HepG2 (cell line): ENCODE results near the gene NDE1. TPM values are rescaled to one million over a fixed set of nuclear protein-coding genes. Genes with fewer than 3 reads are reported as not detected.

Experiments used
- ARNTL ChIP-seq: sonication (generic); formaldehyde crosslinking; IDR thresholded peaks from 2 replicates; pipeline ENCODE4 v1.4.0; 2020; ENCODE audit warnings: mild to moderate bottlenecking, missing genetic modification reagents
- CEBPZ ChIP-seq: IDR thresholded peaks from 2 replicates; pipeline ENCODE4 v1.6.1; 2012; ENCODE audit warnings: low read length, improper control_type of control experiment
- CHD4 ChIP-seq: fragments of 200-600 bp; sonication (generic); IDR thresholded peaks from 2 replicates; pipeline ENCODE4 v1.7.0; 2017; ENCODE audit warnings: mild to moderate bottlenecking, low read length, borderline replicate concordance
- FIP1L1 ChIP-seq: fragments of 200-400 bp; formaldehyde crosslinking; IDR thresholded peaks from 2 replicates; pipeline ENCODE4 v1.6.1; 2018; ENCODE audit warnings: low read depth, mild to moderate bottlenecking, low read length, moderate library complexity, borderline replicate concordance; ENCODE audit not compliant: insufficient read depth
- HOXA9 ChIP-seq: sonication (generic); formaldehyde crosslinking; IDR thresholded peaks from 2 replicates; pipeline ENCODE4 v1.8.1; 2022; ENCODE audit warnings: missing genetic modification reagents, mild to moderate bottlenecking, moderate library complexity, borderline replicate concordance
- KDM5A ChIP-seq: fragments of 200-600 bp; sonication (generic); IDR thresholded peaks from 2 replicates; pipeline ENCODE4 v1.7.0; 2018; ENCODE audit warnings: antibody characterized with exemption, mild to moderate bottlenecking, low read length, borderline replicate concordance
- MAFK ChIP-seq, 2 experiments: IDR thresholded peaks in 1 of 2; conservative IDR thresholded peaks in 1 of 2; 2 replicates each; pipeline ENCODE4 v1.6.1; 2011; ENCODE audit warnings: improper control_type of control experiment in 2 of 2, low read length in 2 of 2
- MEIS1 ChIP-seq: sonication (generic); formaldehyde crosslinking; IDR thresholded peaks from 2 replicates; pipeline ENCODE4 v1.9.0; 2021; ENCODE audit warnings: mild to moderate bottlenecking, missing genetic modification reagents, moderate library complexity, borderline replicate concordance
- NKX3-1 ChIP-seq: sonication (generic); formaldehyde crosslinking; IDR thresholded peaks from 2 replicates; pipeline ENCODE4 v1.5.0; 2020; ENCODE audit warnings: missing genetic modification reagents
- ZNF503 ChIP-seq: sonication (generic); formaldehyde crosslinking; IDR thresholded peaks from 2 replicates; pipeline ENCODE4 v1.4.0; 2020; ENCODE audit warnings: missing genetic modification reagents
- polyA plus RNA-seq, 8 experiments: library from polyadenylated mRNA; depleted of rRNA in 3 of 8; stranded (reverse) in 7 of 8; unstranded in 1 of 8; fragments of >200 nt; fragmentation: Illumina TruSeq in 4 of 8; extraction: Trizol in 4 of 8; gene quantifications; 2 replicates each; pipeline versions ENCODE4 v1.2.1 to v1.2.3, GENCODE V29; 2011 to 2016; ENCODE audit warnings: low read depth in 4 of 8, missing spikeins in 1 of 8, mixed read lengths in 1 of 8; ENCODE audit not compliant: insufficient read depth in 1 of 8
- total RNA-seq, 5 experiments: library from RNA; depleted of rRNA; stranded (reverse); fragments of >200 nt; fragmentation: Illumina TruSeq; extraction: Trizol; gene quantifications; 2 replicates each; pipeline ENCODE4 v1.2.3, GENCODE V29; 2016; ENCODE audit warnings: low read depth in 1 of 5
- TF ChIP-seq, protein P1 (sequence below): sonication (generic); formaldehyde crosslinking; IDR thresholded peaks from 2 replicates; pipeline ENCODE4 v1.9.0; 2021; ENCODE audit warnings: missing genetic modification reagents, mild to moderate bottlenecking, borderline replicate concordance
- TF ChIP-seq, protein P2 (sequence below): IDR thresholded peaks from 2 replicates; pipeline ENCODE4 v1.6.1; 2016
- TF ChIP-seq, protein P3 (sequence below): sonication (generic); formaldehyde crosslinking; IDR thresholded peaks from 2 replicates; pipeline ENCODE4 v1.4.0; 2020; ENCODE audit warnings: mild to moderate bottlenecking, missing genetic modification reagents, borderline replicate concordance
- TF ChIP-seq, protein P4 (sequence below): sonication (generic); formaldehyde crosslinking; IDR thresholded peaks from 2 replicates; pipeline ENCODE4 v1.4.0; 2020; ENCODE audit warnings: low read depth, missing genetic modification reagents

Gene NDE1
- total and polyA plus RNA-seq, 2 of the 13 experiments (the other 11 are each of a cell fraction or from before 2014, with no cell fraction given) = 40.9 to 72.5 TPM

- TF ChIP-seq, protein P1, sequence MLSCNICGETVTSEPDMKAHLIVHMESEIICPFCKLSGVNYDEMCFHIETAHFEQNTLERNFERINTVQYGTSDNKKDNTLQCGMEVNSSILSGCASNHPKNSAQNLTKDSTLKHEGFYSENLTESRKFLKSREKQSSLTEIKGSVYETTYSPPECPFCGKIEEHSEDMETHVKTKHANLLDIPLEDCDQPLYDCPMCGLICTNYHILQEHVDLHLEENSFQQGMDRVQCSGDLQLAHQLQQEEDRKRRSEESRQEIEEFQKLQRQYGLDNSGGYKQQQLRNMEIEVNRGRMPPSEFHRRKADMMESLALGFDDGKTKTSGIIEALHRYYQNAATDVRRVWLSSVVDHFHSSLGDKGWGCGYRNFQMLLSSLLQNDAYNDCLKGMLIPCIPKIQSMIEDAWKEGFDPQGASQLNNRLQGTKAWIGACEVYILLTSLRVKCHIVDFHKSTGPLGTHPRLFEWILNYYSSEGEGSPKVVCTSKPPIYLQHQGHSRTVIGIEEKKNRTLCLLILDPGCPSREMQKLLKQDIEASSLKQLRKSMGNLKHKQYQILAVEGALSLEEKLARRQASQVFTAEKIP (CRISPR knock-in tag) = no peak
- TF ChIP-seq, protein P2, sequence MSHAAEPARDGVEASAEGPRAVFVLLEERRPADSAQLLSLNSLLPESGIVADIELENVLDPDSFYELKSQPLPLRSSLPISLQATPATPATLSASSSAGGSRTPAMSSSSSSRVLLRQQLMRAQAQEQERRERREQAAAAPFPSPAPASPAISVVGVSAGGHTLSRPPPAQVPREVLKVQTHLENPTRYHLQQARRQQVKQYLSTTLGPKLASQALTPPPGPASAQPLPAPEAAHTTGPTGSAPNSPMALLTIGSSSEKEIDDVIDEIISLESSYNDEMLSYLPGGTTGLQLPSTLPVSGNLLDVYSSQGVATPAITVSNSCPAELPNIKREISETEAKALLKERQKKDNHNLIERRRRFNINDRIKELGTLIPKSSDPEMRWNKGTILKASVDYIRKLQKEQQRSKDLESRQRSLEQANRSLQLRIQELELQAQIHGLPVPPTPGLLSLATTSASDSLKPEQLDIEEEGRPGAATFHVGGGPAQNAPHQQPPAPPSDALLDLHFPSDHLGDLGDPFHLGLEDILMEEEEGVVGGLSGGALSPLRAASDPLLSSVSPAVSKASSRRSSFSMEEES (CRISPR knock-in tag) = peak; percentile 97
- TF ChIP-seq HOXA9 (no peak), CHD4 (no peak), MEIS1 (no peak), ARNTL (CRISPR knock-in tag) (no peak), CEBPZ (no peak), KDM5A (no peak), ZNF503 (CRISPR knock-in tag) (no peak), FIP1L1 (no peak), MAFK (conservative IDR thresholded peaks at IDR 0.05 in 1 of 2, IDR thresholded peaks at IDR 0.05 in 1 of 2; ENCODE audit: low read length in 2 of 2) (no peak), NKX3-1 (CRISPR knock-in tag) (no peak)
- TF ChIP-seq, protein P3, sequence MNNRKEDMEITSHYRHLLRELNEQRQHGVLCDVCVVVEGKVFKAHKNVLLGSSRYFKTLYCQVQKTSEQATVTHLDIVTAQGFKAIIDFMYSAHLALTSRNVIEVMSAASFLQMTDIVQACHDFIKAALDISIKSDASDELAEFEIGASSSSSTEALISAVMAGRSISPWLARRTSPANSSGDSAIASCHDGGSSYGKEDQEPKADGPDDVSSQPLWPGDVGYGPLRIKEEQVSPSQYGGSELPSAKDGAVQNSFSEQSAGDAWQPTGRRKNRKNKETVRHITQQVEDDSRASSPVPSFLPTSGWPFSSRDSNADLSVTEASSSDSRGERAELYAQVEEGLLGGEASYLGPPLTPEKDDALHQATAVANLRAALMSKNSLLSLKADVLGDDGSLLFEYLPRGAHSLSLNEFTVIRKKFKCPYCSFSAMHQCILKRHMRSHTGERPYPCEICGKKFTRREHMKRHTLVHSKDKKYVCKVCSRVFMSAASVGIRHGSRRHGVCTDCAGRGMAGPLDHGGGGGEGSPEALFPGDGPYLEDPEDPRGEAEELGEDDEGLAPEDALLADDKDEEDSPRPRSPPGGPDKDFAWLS (CRISPR knock-in tag) = no peak
- TF ChIP-seq, protein P4, sequence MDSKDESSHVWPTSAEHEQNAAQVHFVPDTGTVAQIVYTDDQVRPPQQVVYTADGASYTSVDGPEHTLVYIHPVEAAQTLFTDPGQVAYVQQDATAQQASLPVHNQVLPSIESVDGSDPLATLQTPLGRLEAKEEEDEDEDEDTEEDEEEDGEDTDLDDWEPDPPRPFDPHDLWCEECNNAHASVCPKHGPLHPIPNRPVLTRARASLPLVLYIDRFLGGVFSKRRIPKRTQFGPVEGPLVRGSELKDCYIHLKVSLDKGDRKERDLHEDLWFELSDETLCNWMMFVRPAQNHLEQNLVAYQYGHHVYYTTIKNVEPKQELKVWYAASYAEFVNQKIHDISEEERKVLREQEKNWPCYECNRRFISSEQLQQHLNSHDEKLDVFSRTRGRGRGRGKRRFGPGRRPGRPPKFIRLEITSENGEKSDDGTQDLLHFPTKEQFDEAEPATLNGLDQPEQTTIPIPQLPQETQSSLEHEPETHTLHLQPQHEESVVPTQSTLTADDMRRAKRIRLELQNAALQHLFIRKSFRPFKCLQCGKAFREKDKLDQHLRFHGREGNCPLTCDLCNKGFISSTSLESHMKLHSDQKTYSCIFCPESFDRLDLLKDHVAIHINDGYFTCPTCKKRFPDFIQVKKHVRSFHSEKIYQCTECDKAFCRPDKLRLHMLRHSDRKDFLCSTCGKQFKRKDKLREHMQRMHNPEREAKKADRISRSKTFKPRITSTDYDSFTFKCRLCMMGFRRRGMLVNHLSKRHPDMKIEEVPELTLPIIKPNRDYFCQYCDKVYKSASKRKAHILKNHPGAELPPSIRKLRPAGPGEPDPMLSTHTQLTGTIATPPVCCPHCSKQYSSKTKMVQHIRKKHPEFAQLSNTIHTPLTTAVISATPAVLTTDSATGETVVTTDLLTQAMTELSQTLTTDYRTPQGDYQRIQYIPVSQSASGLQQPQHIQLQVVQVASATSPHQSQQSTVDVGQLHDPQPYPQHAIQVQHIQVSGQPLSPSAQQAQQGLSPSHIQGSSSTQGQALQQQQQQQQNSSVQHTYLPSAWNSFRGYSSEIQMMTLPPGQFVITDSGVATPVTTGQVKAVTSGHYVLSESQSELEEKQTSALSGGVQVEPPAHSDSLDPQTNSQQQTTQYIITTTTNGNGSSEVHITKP (CRISPR knock-in tag) = 0 out of 2 replicates have a peak, but pooled peaks have one; percentile 24
Observed at GRCh38 chr16:15682105-15682570, 32.1 kb downstream of the NDE1 start (continued).
